K562 (cell line): ENCODE results near the gene NEB. TPM values are rescaled to one million over a fixed set of nuclear protein-coding genes. Genes with fewer than 3 reads are reported as not detected.

Experiments used
- FOXO4 ChIP-seq: fragments of 450-650 bp; formaldehyde crosslinking; IDR thresholded peaks from 2 replicates; pipeline ENCODE4 v1.4.0; 2020; ENCODE audit warnings: mild to moderate bottlenecking, moderate library complexity
- FOXP4 ChIP-seq: sonication (generic); formaldehyde crosslinking; IDR thresholded peaks from 2 replicates; pipeline ENCODE4 v1.8.0; 2022; ENCODE audit warnings: mild to moderate bottlenecking, missing genetic modification reagents, borderline replicate concordance
- HEY1 ChIP-seq: fragments of 250-450 bp; sonication (Bioruptor Pico); IDR thresholded peaks from 2 replicates; pipeline ENCODE4 v1.5.0; 2020; ENCODE audit warnings: mild to moderate bottlenecking, moderate library complexity, borderline replicate concordance
- HNRNPK ChIP-seq: fragments of 200-400 bp; formaldehyde crosslinking; IDR thresholded peaks from one replicate; pipeline ENCODE4 v1.6.1; 2018; ENCODE audit warnings: mild to moderate bottlenecking, low read depth, low read length; ENCODE audit not compliant: poor library complexity, severe bottlenecking
- HOXB6 ChIP-seq: fragments of 250-450 bp; sonication (Bioruptor Pico); IDR thresholded peaks from 2 replicates; pipeline ENCODE4 v1.5.1; 2022; ENCODE audit warnings: mild to moderate bottlenecking, borderline replicate concordance
- IFI16 ChIP-seq: fragments of 250-450 bp; sonication (Bioruptor Pico); IDR thresholded peaks from 2 replicates; pipeline ENCODE4 v2.1.2; 2022; ENCODE audit warnings: mild to moderate bottlenecking, inconsistent platforms
- IRF2 ChIP-seq: sonication (generic); formaldehyde crosslinking; IDR thresholded peaks from 2 replicates; pipeline ENCODE4 v1.8.1; 2022; ENCODE audit warnings: mild to moderate bottlenecking, missing genetic modification reagents
- KLF6 ChIP-seq: fragments of 250-450 bp; sonication (Bioruptor Pico); IDR thresholded peaks from 2 replicates; pipeline ENCODE4 v1.4.0; 2020; ENCODE audit warnings: mild to moderate bottlenecking, moderate library complexity, borderline replicate concordance
- L3MBTL2 ChIP-seq: fragments of 450-650 bp; IDR thresholded peaks from 2 replicates; pipeline ENCODE4 v1.6.1; 2016; ENCODE audit warnings: mild to moderate bottlenecking, moderate library complexity
- MAFF ChIP-seq: IDR thresholded peaks from 2 replicates; pipeline ENCODE4 v1.6.1; 2012; ENCODE audit warnings: low read length, improper control_type of control experiment
- MEIS2 ChIP-seq: fragments of 450-650 bp; IDR thresholded peaks from 2 replicates; pipeline ENCODE4 v1.6.1; 2014; ENCODE audit warnings: mild to moderate bottlenecking; ENCODE audit not compliant: partially characterized antibody
- NR0B1 ChIP-seq: fragments of 450-650 bp; IDR thresholded peaks from one replicate; pipeline ENCODE4 v1.6.1; 2018; ENCODE audit warnings: mild to moderate bottlenecking, moderate library complexity; ENCODE audit not compliant: partially characterized antibody
- POLR3A ChIP-seq: IDR thresholded peaks from 2 replicates; pipeline ENCODE4 v1.6.1; 2011; ENCODE audit warnings: borderline replicate concordance, mild to moderate bottlenecking, moderate library complexity; ENCODE audit not compliant: insufficient read length, insufficient read depth; ENCODE audit errors: extremely low read depth
- RCOR1 ChIP-seq, 2 experiments: IDR thresholded peaks; 2 replicates each; pipeline ENCODE4 v1.6.1; 2012; ENCODE audit warnings: low read depth in 2 of 2, low read length in 2 of 2, borderline replicate concordance in 1 of 2, improper control_type of control experiment in 1 of 2
- TSC22D4 ChIP-seq: fragments of 450-650 bp; IDR thresholded peaks from 2 replicates; pipeline ENCODE4 v1.6.1; 2016; ENCODE audit warnings: missing genetic modification characterization, missing biosample characterization, control low read depth
- USF2 ChIP-seq: sonication (generic); formaldehyde crosslinking; IDR thresholded peaks from 2 replicates; pipeline ENCODE4 v1.5.0; 2020; ENCODE audit warnings: missing genetic modification reagents
- ZNF197 ChIP-seq: fragments of 200-800 bp; sonication (Bioruptor generic); IDR thresholded peaks from 2 replicates; pipeline ENCODE4 v1.6.1; 2016; ENCODE audit warnings: low read depth, missing genetic modification characterization, missing compliant biosample characterization
- ZNF518B ChIP-seq: fragments of 250-450 bp; sonication (Bioruptor Pico); IDR thresholded peaks from 2 replicates; pipeline ENCODE4 v1.5.0; 2021; ENCODE audit warnings: mild to moderate bottlenecking, moderate library complexity
- ZNF57 ChIP-seq: fragments of 450-650 bp; formaldehyde crosslinking; IDR thresholded peaks from 2 replicates; pipeline ENCODE4 v1.4.0; 2020; ENCODE audit warnings: mild to moderate bottlenecking, moderate library complexity
- polyA plus RNA-seq, 8 experiments: library from polyadenylated mRNA; depleted of rRNA in 4 of 8; stranded (reverse) in 5 of 8; unstranded in 3 of 8; fragments of >200 nt; fragmentation: Nextera tagmentation in 2 of 8; fragmentation: Illumina TruSeq in 1 of 8; extraction: Ambion mirVana in 2 of 8; extraction: Trizol in 1 of 8; gene quantifications; 2 replicates each; pipeline versions ENCODE4 v1.2.1 to v1.2.3, GENCODE V29; 2011 to 2014; ENCODE audit warnings: inconsistent platforms in 1 of 8, missing spikeins in 1 of 8
- total RNA-seq, 7 experiments: library from RNA; depleted of rRNA in 6 of 7; stranded (reverse); fragments of >200 nt in 6 of 7; fragmentation: Illumina TruSeq in 2 of 7; extraction: Trizol in 2 of 7; gene quantifications; 2 replicates each; pipeline versions ENCODE4 v1.2.1 to v1.2.3, GENCODE V29; 2011 to 2021; ENCODE audit warnings: low replicate concordance in 1 of 7

Gene NEB
- total and polyA plus RNA-seq, 9 of the 15 experiments (the other 6 are each of a cell fraction or from before 2014, with no cell fraction given) = 1.7 to 3.8 (median 2.9) TPM

- TF ChIP-seq HOXB6 = no peak
- TF ChIP-seq IRF2 (CRISPR knock-in tag) = no peak
- TF ChIP-seq MAFF = no peak
- no peak for TF ChIP-seq FOXP4
- TF ChIP-seq IFI16 (CRISPR knock-in tag) = no peak
- no peak for TF ChIP-seq HEY1 (CRISPR knock-in tag)
- peak; percentile 62 for TF ChIP-seq L3MBTL2
- no peak for TF ChIP-seq RCOR1 (IDR thresholded peaks at IDR 0.05; ENCODE audit: borderline replicate concordance in 1 of 2, low read depth in 2 of 2, low read length in 2 of 2)
- no peak for TF ChIP-seq POLR3A
- TF ChIP-seq ZNF518B (CRISPR knock-in tag) = no peak
- no peak for TF ChIP-seq HNRNPK
- no peak for TF ChIP-seq ZNF197 (CRISPR knock-in tag)
- TF ChIP-seq ZNF57 (CRISPR knock-in tag) = no peak
- no peak for TF ChIP-seq FOXO4 (CRISPR knock-in tag)
- TF ChIP-seq NR0B1 = no peak
- TF ChIP-seq MEIS2 = peak; percentile 76
- no peak for TF ChIP-seq TSC22D4
- TF ChIP-seq KLF6 = peak; percentile 90; the same call in 1 of the 2 replicates
- no peak for TF ChIP-seq USF2 (CRISPR knock-in tag)
These were observed 62.0 kb downstream of the NEB start (continued) for GRCh38 chr2:151672277-151672676.
